ENCODE data around the gene FHIT.

Gene FHIT

GRCh38 chr3:60643831-60644230 lies 607.4 kb downstream of the FHIT start:
- no peak for DNase-seq (ENCODE audit: low read depth, low spot score)
- no peak overlapping the region for H3K4me3 ChIP-seq (ENCODE audit: low read length)

GRCh38 chr3:60641354-60641753 lies 609.9 kb downstream of the FHIT start:
- H3K4me3 ChIP-seq (ENCODE audit: low read length), result no peak overlapping the region
- DNase-seq (ENCODE audit: low read depth, low spot score), result no peak

GRCh38 chr3:60636846-60637245 lies 614.4 kb downstream of the FHIT start:
- DNase-seq (ENCODE audit: low read depth, low spot score), result no peak
- no peak overlapping the region for H3K4me3 ChIP-seq (ENCODE audit: low read length)

GRCh38 chr3:60633644-60634043 lies 617.6 kb downstream of the FHIT start:
- H3K4me3 ChIP-seq (ENCODE audit: low read length), result no peak overlapping the region
- no peak for DNase-seq (ENCODE audit: low read depth, low spot score)

GRCh38 chr3:60631509-60631908 lies 619.7 kb downstream of the FHIT start:
- H3K4me3 ChIP-seq (ENCODE audit: low read length), result no peak overlapping the region
- DNase-seq (ENCODE audit: low read depth, low spot score), result no peak

GRCh38 chr3:60630953-60631352 lies 620.3 kb downstream of the FHIT start:
- no peak for DNase-seq (ENCODE audit: low read depth, low spot score)
- H3K4me3 ChIP-seq (ENCODE audit: low read length), result no peak overlapping the region

- no peak overlapping the region for H3K4me3 ChIP-seq (ENCODE audit: low read length)
- DNase-seq (ENCODE audit: low read depth, low spot score), result no peak
Measured at GRCh38 chr3:60629816-60630215, 621.4 kb downstream of the FHIT start.

GRCh38 chr3:60622349-60622748 lies 628.9 kb downstream of the FHIT start:
- no peak for DNase-seq (ENCODE audit: low read depth, low spot score)
- H3K4me3 ChIP-seq (ENCODE audit: low read length), result no peak overlapping the region

GRCh38 chr3:60617188-60617587 lies 634.1 kb downstream of the FHIT start:
- DNase-seq (ENCODE audit: low read depth, low spot score), result no peak
- H3K4me3 ChIP-seq (ENCODE audit: low read length), result no peak overlapping the region

- no peak for DNase-seq (ENCODE audit: low read depth, low spot score)
- no peak overlapping the region for H3K4me3 ChIP-seq (ENCODE audit: low read length)
Measured at GRCh38 chr3:60613769-60614303, 637.4 kb downstream of the FHIT start.

- H3K4me3 ChIP-seq (ENCODE audit: low read length), result no peak overlapping the region
- no peak for DNase-seq (ENCODE audit: low read depth, low spot score)
Measured at GRCh38 chr3:60610441-60611112, 640.7 kb downstream of the FHIT start.

GRCh38 chr3:60609446-60609845 lies 641.8 kb downstream of the FHIT start:
- no peak for DNase-seq (ENCODE audit: low read depth, low spot score)
- H3K4me3 ChIP-seq (ENCODE audit: low read length), result no peak overlapping the region

- DNase-seq (ENCODE audit: low read depth, low spot score), result no peak
- H3K4me3 ChIP-seq (ENCODE audit: low read length), result no peak overlapping the region
Measured at GRCh38 chr3:60603860-60604259, 647.4 kb downstream of the FHIT start.

GRCh38 chr3:60600848-60601247 lies 650.4 kb downstream of the FHIT start:
- no peak for DNase-seq (ENCODE audit: low read depth, low spot score)

GRCh38 chr3:60599586-60599985 lies 651.7 kb downstream of the FHIT start:
- no peak for DNase-seq (ENCODE audit: low read depth, low spot score)
- no peak overlapping the region for H3K4me3 ChIP-seq (ENCODE audit: low read length)

More at GRCh38 chr3:60600848-60601247, 650.4 kb downstream of the FHIT start:
- no peak overlapping the region for H3K4me3 ChIP-seq (ENCODE audit: low read length)

- no peak overlapping the region for H3K4me3 ChIP-seq (ENCODE audit: low read length)
- DNase-seq (ENCODE audit: low read depth, low spot score), result no peak
Measured at GRCh38 chr3:60598671-60599070, 652.6 kb downstream of the FHIT start.

GRCh38 chr3:60594025-60594424 lies 657.2 kb downstream of the FHIT start:
- DNase-seq (ENCODE audit: low read depth, low spot score), result no peak

GRCh38 chr3:60591267-60591666 lies 660.0 kb downstream of the FHIT start:
- H3K4me3 ChIP-seq (ENCODE audit: low read length), result no peak overlapping the region
- DNase-seq (ENCODE audit: low read depth, low spot score), result no peak

More at GRCh38 chr3:60594025-60594424, 657.2 kb downstream of the FHIT start:
- no peak overlapping the region for H3K4me3 ChIP-seq (ENCODE audit: low read length)

GRCh38 chr3:60588806-60589205 lies 662.4 kb downstream of the FHIT start:
- H3K4me3 ChIP-seq (ENCODE audit: low read length), result no peak overlapping the region
- DNase-seq (ENCODE audit: low read depth, low spot score), result no peak

GRCh38 chr3:60585918-60586317 lies 665.3 kb downstream of the FHIT start:
- H3K4me3 ChIP-seq (ENCODE audit: low read length), result no peak overlapping the region
- no peak for DNase-seq (ENCODE audit: low read depth, low spot score)

GRCh38 chr3:60584250-60584649 lies 667.0 kb downstream of the FHIT start:
- DNase-seq (ENCODE audit: low read depth, low spot score), result no peak

More at GRCh38 chr3:60584250-60584649, 667.0 kb downstream of the FHIT start:
- no peak overlapping the region for H3K4me3 ChIP-seq (ENCODE audit: low read length)
